GM21717 (cell line): ENCODE data around the gene PCAT6.
"Not testable (repeated sequence)": the region's sequence is repeated elsewhere in the genome, so short reads cannot be mapped to it uniquely, and the experiment has no call there.

Source experiments
- ATAC-seq: cut with Tn5 transposase; IDR thresholded peaks from one replicate; pipeline ENCODE4 v1.9.1; 2021; ENCODE audit warnings: mild to moderate bottlenecking, moderate library complexity; ENCODE audit not compliant: unreplicated experiment

PCAT6 gene

GRCh38 chr1:202806845-202807450 lies 3.8 kb upstream of the PCAT6 start:
- ATAC-seq: no peak

- no peak for ATAC-seq
These were observed 3.3 kb upstream of the PCAT6 start for GRCh38 chr1:202807451-202807925.

DNA sequence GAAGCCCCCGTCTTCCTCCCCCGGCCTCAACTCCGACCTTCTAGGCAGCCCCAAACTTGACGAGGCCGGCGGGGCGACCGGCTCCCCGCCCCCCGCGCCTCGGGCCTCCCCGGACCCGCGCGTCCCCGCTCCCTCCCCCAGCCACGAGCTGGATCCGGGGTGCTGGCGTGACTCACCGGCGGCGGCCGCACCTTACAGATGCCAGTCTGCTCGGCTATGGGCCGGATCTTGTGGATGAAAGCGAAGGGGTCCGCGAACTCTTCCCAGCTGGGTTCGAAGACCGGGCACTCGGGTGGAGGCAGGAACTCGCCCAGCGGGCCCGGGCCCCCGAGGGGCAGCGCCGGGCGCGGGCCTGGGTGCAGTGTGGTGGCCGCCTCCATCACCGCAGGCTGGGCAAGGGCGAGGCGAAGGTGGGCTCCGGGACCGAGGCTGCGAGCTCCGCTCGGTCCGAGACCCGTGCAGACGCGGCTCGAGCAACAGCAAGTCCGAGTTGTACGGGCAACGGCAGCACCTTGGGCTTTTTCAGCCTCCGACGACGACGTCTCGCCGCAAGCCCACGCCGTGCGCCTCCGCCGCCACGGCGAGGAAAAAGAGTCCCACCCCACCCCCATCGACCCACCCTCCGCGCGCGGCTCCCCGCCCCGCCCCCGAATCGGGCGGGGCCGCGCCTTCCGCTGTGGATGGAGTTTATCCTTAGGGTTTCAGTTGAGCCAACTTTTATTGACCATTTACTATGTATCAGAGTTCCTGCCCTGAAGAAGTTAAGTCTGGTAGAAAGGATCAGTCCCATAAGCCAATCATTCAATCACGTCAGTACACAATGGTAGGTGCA lies 2.6 kb upstream of the PCAT6 start, which contains the start of gene KDM5B:
Gene KDM5B (minus strand): TSS at position 496 of the 832 bp plus-strand sequence. CDS start 116 bp downstream, at position 380.
- no peak for ATAC-seq

DNA sequence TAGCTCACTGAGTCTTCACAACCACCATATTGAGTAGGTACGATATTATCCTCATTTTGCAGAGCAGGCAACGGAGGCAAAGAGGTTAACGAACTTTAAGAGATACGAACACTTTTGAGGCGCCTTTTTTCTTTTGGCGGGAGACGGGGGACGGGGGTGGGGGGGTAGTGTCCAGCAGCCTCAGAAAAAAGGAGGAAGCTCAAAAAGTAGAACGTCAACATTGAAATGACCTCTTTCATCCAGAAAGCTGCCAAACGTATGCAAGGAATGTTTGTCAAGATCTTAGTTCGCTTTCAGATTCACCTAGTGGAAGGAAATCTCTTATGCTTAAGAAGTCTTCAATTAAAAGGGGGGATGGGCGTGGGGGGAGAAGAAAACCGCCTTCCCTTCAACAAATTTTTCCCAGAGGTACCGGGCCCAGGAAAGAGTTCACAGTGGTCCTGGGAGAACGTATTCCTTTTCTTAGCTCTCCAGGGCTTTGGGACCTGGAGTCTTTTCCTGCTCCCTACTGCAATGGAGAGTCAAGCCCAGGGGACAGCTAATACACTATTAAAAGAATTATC lies 1.1 kb upstream of the PCAT6 start:
- no peak for ATAC-seq

DNA sequence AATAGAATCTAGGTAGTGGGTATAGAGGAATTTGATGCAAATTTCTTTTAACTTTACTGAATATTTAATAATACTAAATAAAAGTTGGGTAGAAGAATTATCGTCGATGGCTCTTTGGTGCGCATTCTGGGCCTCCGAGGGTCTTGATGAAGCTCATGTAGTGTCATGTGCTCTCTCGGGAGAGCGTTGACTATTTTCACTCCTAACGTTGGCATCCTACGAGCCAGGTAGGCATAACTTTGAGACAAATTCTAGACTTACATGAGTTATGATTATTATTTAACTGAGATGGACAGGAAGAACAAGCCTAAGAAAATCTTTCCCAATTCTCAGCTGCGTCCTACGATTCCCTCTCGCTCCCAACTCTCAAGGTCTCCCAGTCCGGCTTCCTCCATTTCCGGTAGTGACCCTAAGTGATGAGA lies 550 bp upstream of the PCAT6 start:
- no peak for ATAC-seq

DNA sequence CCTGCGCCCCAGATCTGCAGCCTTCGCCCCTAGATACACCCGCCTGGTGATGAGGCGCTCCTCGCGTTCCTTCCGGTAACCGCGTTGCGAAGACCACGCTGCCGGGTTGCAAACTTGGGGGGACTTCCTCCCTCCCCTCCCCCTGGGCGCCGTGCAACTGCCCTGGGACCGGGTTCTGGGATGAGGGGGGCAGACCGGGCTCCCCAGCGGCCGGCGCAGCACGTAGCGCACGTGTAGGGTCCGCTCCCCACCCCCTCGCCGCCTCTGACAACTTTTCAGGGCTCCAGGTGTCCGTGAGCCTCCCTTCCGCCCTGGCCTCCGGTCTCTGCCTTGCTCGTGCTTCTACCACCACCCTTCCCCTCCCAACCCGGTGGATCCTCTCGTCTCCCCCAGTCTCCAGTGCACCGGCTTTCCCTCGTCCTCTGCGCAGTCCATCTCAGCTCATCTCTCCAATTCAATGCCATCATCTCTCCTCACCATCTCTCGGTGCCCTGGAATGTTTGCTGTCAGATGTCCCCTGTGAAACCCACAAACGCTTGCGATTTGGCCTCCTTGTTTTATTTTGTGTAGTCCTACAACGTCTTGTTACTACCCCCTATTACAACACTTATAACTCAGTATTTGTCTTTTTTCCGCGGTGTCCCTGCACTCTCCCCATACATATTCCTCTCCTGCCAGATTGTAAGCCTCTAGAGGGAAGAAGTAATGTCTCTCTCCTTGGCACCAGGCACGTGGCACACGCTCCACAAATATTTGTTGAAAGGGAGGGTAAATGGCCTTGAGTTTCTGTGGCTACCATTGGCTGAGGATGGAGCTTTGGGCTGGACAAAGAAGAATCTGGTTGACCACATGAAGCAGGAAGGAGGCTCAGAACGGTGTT lies 782 bp downstream of the PCAT6 start:
- ATAC-seq: no peak

DNA sequence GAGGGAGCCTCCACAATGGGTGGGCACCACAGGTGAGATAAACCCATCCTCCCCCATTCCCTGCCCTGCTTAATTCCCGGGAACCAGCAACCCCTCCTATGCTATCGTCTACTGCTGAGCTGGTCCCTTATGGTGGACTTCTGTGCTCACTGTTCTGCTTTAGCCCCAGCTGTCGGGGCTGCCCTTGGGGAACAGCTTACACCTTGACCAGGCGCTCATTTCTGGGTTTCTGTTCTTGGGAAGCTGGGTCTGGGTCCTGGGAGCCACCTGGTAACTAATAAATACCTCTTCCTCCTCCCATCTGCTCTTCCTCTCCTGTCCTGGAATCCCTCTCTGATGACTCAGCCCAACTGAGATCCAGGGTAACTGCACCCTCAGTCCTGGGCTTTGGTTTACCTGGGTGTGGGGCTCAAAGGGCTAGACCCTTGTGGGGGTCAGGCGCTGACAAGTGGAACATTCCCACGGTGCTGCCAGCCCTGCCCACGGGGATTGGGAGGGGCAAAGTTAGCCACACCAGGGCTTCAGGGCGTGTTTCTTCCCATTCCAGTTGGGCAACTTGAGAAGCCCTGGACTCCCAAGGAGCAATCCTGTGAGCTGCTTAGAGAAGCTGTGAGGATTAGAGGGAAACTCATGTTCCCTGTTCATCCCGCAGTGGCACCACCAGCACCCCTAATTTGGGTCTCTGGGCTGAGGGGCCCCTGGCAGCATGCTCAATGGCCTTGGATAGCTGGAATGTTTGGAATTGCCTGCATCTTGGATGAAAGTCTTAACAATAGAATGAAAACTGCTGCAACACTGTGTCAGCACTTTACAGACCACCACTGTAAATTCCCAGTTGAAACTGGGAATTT lies 1.6 kb downstream of the PCAT6 start:
- ATAC-seq: no peak

- no peak for ATAC-seq
These were observed 4.4 kb downstream of the PCAT6 start for GRCh38 chr1:202815120-202815519.

- no peak for ATAC-seq
These were observed 8.1 kb downstream of the PCAT6 start for GRCh38 chr1:202818819-202819218.

DNA sequence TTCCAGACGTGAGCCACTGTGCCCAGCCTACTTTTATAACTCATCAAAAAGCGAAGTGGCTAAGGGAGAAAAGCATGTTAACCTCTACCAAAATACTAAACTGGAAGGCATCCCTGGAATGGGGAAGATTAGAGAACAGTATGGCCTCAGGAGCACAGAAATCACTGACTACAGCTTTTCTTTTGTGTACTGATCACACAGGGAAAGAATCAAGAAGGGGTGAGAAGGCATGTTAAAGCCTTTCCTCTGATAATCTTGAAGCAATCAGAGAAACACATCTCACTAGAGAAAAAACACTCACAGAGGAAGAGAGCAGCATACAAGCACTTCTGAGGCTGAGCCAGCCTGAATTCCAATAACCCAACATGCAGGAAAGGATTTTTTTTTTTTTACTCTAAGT lies 10.7 kb downstream of the PCAT6 start:
- no peak for ATAC-seq

- ATAC-seq: no peak
These were observed 15.0 kb downstream of the PCAT6 start for GRCh38 chr1:202825748-202826147.

DNA sequence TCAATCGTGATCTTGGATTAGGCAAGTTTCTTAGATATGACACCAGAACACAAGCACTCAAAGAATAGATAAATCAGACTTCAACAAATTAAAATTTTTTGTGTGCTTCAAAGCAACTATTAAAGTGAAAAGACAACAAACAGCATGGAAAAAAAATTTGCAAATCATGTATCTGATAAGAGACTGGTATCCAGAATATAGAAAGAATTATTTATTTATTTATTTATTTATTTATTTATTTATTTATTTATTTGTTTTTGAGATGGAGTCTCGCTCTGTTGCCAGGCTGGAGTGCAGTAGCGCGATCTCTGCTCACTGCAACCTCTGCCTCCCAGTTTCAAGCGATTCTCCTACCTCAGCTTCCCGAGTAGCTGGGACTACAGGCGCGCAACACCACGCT lies 18.5 kb downstream of the PCAT6 start:
- not testable (repeated sequence) for ATAC-seq

GRCh38 chr1:202831906-202832305 lies 21.2 kb downstream of the PCAT6 start:
- no peak for ATAC-seq

- ATAC-seq: no peak
These were observed 24.2 kb downstream of the PCAT6 start for GRCh38 chr1:202834771-202835547.

DNA sequence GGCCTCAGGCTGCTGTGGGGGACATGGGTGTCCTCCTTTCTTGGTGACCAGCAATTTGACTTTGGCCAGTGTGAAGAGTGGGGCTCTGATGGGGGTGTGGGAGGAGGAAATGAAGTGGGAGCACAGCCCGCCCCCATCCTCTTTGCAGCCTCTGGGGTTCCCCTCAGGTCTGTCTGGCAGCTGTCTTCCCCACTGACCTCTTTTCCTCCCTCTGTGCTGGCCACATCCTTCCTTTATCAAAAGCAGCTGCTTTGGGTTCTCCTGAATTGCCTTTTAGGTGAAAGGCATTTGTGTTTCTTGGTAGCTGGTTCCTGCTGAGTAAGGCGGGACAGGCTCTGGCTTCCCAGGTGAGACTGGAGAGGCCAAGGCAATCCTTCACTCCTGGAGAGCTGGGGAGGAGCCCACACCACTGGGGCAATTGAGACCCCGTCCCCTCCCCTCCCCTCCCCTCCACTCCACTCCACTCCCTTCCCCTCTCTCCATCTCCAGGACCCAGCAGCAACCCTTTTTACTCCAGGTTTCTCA lies 24.9 kb downstream of the PCAT6 start:
- no peak for ATAC-seq

DNA sequence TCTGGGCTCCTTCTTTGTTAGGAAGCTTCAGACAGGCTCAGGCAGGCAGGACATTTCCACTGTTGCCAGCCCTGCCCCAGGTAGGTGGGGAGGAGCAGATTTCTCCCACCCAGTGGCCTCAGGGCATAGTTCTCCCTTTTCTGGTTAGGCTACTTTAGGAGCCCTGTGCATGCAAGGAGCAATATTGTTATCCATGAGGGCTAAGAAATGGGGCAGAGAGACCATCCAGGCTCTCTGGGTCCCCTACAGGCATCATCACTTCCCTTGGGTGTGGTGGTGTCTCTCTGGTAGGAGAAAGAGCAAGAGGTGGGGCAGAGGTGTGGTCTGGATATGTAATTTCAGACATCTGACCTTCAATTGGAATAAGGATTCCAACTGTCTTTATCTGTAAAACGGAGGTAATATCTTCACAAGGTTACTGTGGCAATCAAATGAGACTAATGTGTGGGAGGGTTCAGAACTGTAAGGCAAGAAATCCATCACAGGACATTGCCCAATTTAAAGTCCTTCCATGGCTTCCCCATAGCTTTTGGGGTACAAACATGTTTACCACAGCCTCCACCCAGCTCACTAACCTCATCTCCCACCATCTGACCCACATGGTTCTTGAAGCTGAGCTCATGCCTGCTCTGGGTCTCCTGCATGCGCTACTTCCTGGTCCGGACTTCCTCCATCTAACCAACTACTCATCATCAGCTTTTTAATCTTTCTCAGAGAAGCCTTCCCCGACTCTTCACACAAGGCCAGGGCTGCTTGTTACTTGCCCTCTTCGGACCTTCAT lies 26.1 kb downstream of the PCAT6 start:
- no peak for ATAC-seq

DNA sequence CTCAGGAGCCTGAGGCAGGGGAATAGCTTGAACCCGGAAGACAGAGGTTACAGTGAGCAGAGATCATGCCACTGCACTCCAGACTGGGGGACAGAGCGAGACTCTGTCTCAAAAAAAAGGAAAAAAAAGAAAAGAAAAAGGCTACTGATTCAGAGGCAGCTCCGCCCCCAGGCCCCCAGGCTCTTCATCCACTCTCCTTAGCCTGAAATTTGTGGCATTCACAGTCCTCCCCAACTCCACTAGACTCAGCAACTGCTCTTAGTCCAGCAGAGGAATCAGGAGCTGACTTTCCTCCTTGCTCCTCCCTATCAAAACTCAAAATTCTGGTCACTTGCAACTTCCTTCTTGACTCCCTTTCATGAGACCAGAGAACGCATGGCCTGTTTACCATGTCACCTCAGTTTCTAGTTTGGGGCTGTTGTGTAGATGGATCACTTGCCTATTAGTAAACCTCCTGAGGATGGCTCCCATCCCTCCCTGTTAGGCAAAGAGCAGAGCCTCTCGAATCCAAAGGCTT lies 27.1 kb downstream of the PCAT6 start:
- ATAC-seq: no peak

DNA sequence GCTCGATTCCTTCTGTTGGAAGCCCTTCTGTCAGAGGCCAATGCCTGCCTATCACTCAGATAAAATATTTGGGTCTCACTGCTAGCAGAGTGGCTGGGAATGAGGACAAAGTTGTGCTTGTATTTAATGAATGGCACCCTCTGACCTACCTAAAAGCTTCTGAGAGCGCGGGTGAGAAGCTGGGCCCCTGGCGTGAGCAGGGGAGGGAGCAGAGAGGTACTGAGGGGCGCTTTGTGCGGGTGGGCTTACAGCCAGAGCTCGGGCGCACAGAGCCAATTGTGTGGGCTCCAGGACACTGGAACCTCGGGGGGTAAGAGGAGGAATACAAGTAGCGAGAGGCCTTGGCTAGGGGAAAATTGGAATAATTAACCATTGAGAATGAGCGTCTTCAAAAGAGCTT lies 32.3 kb downstream of the PCAT6 start:
- no peak for ATAC-seq
